Esophagus muscularis mucosa (tissue), 4 donors: ENCODE data around the gene ANKRD6.

Experiments used
- EP300 ChIP-seq: sonication (generic); formaldehyde crosslinking; IDR thresholded peaks from one replicate; pipeline ENCODE4 v1.6.1; 2017; ENCODE audit warnings: antibody characterized with exemption
- POLR2A ChIP-seq: fragments of 450-650 bp; IDR thresholded peaks from one replicate; pipeline ENCODE4 v1.6.1; 2017; ENCODE audit warnings: antibody characterized with exemption, moderate library complexity, mild to moderate bottlenecking, low read depth
- POLR2AphosphoS5 ChIP-seq, 2 donors: sonication (generic); formaldehyde crosslinking; IDR thresholded peaks; one replicate each; pipeline ENCODE4 v1.6.1; 2017; ENCODE audit warnings: antibody characterized with exemption in 2 of 2
- TF ChIP-seq, protein P1 (sequence below), 3 experiments: fragments of 200-600 bp in 2 of 3; fragments of 450-650 bp in 1 of 3; sonication (generic) in 2 of 3; IDR thresholded peaks; one replicate each; pipeline ENCODE4 v1.5.1; 2017 to 2019; ENCODE audit warnings: antibody characterized with exemption in 3 of 3, mild to moderate bottlenecking in 2 of 3, moderate library complexity in 1 of 3

DNA sequence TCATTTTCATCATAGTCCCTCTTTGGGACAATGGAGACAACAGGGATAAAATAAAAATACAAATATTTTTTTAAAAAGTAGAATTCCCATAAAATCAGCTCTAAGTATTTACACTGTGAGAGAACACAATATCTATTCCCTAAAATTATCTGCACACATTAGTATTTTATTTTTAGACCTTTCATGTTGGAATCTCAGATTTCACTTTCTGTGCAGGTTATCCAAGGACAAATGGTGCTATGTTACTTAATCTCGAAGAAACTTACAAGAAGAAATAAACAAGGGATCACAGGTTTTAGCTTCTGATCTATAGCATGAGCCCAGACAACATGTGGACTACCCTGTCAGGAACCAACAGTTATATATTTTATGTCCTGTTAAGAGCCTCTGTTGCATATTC is 228.6 kb downstream of the ANKRD6 start:
- TF ChIP-seq, protein P1, sequence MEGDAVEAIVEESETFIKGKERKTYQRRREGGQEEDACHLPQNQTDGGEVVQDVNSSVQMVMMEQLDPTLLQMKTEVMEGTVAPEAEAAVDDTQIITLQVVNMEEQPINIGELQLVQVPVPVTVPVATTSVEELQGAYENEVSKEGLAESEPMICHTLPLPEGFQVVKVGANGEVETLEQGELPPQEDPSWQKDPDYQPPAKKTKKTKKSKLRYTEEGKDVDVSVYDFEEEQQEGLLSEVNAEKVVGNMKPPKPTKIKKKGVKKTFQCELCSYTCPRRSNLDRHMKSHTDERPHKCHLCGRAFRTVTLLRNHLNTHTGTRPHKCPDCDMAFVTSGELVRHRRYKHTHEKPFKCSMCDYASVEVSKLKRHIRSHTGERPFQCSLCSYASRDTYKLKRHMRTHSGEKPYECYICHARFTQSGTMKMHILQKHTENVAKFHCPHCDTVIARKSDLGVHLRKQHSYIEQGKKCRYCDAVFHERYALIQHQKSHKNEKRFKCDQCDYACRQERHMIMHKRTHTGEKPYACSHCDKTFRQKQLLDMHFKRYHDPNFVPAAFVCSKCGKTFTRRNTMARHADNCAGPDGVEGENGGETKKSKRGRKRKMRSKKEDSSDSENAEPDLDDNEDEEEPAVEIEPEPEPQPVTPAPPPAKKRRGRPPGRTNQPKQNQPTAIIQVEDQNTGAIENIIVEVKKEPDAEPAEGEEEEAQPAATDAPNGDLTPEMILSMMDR (IDR thresholded peaks at IDR 0.05), result no peak
- TF ChIP-seq POLR2A (no peak), POLR2AphosphoS5 (IDR thresholded peaks at IDR 0.05) (no peak), EP300 (no peak)
